ENCODE results near the gene DGCR2. TPM values are rescaled to one million over a fixed set of nuclear protein-coding genes. Genes with fewer than 3 reads are reported as not detected.

The DGCR2 gene
- total RNA-seq, 1 donor, result 43.4 TPM

GRCh38 chr22:19082793-19083192 lies 39.4 kb downstream of the DGCR2 start:
- no peak overlapping the region for H3K27ac ChIP-seq (ENCODE audit: low read depth, low read length)
- H4K20me1 ChIP-seq (ENCODE audit: insufficient read depth, low read length), result peaks cover 21% of the 10 kb centered on the region
- H3K4me2 ChIP-seq (ENCODE audit: insufficient read depth, low read length), result no peak overlapping the region
- H3K4me1 ChIP-seq (ENCODE audit: insufficient read depth, low read length), result peaks cover 16% of the 10 kb centered on the region
- H3K36me3 ChIP-seq (ENCODE audit: insufficient read depth, low read length), result peaks cover 6% of the 10 kb centered on the region
- no peak for DNase-seq (ENCODE audit: insufficient read length, low spot score, missing footprints)
- H3K4me3 ChIP-seq (ENCODE audit: insufficient read depth, low read length), result no peak overlapping the region
- TF ChIP-seq CTCF (IDR thresholded peaks at IDR 0.05; ENCODE audit: extremely low read depth, low read depth, low read length), result no peak
- H2AFZ ChIP-seq (ENCODE audit: low read length), result no peak overlapping the region
- H3K79me2 ChIP-seq (ENCODE audit: insufficient read depth, low read length), result peaks cover 4% of the 10 kb centered on the region
- H3K27me3 ChIP-seq (ENCODE audit: insufficient read depth, low read length), result no peaks in the 10 kb centered on the region
- H3K9me3 ChIP-seq (ENCODE audit: low read depth, low read length), result no peaks in the 10 kb centered on the region

- no peak overlapping the region for H3K4me3 ChIP-seq (ENCODE audit: insufficient read depth, low read length)
- no peak for DNase-seq (ENCODE audit: insufficient read length, low spot score, missing footprints)
- no peak overlapping the region for H3K27ac ChIP-seq (ENCODE audit: low read depth, low read length)
- H3K9me3 ChIP-seq (ENCODE audit: low read depth, low read length), result no peaks in the 10 kb centered on the region
- peaks cover 19% of the 10 kb centered on the region for H4K20me1 ChIP-seq (ENCODE audit: insufficient read depth, low read length)
- peaks cover 15% of the 10 kb centered on the region for H3K4me1 ChIP-seq (ENCODE audit: insufficient read depth, low read length)
- no peak for TF ChIP-seq CTCF (IDR thresholded peaks at IDR 0.05; ENCODE audit: extremely low read depth, low read depth, low read length)
- no peak overlapping the region for H3K4me2 ChIP-seq (ENCODE audit: insufficient read depth, low read length)
- H3K79me2 ChIP-seq (ENCODE audit: insufficient read depth, low read length), result peaks cover 4% of the 10 kb centered on the region
- peaks cover 6% of the 10 kb centered on the region for H3K36me3 ChIP-seq (ENCODE audit: insufficient read depth, low read length)
- no peak overlapping the region for H2AFZ ChIP-seq (ENCODE audit: low read length)
- H3K27me3 ChIP-seq (ENCODE audit: insufficient read depth, low read length), result no peaks in the 10 kb centered on the region
Observed at GRCh38 chr22:19082101-19082500, 40.1 kb downstream of the DGCR2 start.

DNA sequence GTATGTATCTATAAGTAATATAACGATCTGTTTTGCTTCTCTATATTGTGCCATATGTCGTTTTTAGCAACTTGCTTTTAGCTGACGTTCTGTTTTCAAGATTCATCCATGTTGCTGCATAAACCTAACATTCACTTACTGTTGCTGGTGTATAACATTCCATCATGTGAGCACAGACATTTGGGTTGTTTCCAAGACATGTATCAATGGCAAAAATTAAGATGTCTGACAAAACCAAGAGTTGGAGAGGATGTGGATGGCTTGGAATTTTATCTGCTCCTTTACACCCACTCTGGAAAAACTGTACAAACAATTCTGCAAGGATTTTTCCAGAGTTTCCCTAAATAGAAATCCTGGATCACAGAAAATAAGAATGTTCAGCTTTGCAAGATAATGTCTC lies 40.9 kb downstream of the DGCR2 start:
- peaks cover 13% of the 10 kb centered on the region for H4K20me1 ChIP-seq (ENCODE audit: insufficient read depth, low read length)
- peaks cover 8% of the 10 kb centered on the region for H3K4me1 ChIP-seq (ENCODE audit: insufficient read depth, low read length)
- H3K4me2 ChIP-seq (ENCODE audit: insufficient read depth, low read length), result no peak overlapping the region
- DNase-seq (ENCODE audit: insufficient read length, low spot score, missing footprints), result no peak
- H3K79me2 ChIP-seq (ENCODE audit: insufficient read depth, low read length), result peaks cover under 1% of the 10 kb centered on the region
- no peaks in the 10 kb centered on the region for H3K9me3 ChIP-seq (ENCODE audit: low read depth, low read length)
- H3K36me3 ChIP-seq (ENCODE audit: insufficient read depth, low read length), result peaks cover 6% of the 10 kb centered on the region
- no peak for TF ChIP-seq CTCF (IDR thresholded peaks at IDR 0.05; ENCODE audit: extremely low read depth, low read depth, low read length)
- no peak overlapping the region for H2AFZ ChIP-seq (ENCODE audit: low read length)
- H3K27ac ChIP-seq (ENCODE audit: low read depth, low read length), result no peak overlapping the region
- no peak overlapping the region for H3K4me3 ChIP-seq (ENCODE audit: insufficient read depth, low read length)
- H3K27me3 ChIP-seq (ENCODE audit: insufficient read depth, low read length), result no peaks in the 10 kb centered on the region

DNA sequence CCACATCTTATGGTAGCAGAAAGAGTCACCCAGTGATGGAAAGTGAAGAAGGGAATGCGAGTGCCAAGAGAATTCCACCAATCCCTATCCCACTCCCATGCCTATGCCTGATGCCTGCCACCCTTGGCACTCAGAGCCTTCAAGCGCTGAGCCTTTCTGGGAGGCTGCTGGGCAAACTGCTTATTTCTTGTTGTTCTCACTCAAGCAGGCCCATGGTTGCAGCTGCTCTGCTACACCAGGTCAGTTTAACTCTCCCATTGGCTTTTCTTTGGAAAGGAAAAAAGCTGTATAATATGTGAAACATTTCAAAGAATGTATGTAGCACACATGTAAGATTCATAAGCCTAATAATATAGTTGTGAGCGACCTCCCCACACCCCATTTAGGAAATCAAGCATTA lies 41.4 kb downstream of the DGCR2 start:
- no peak overlapping the region for H2AFZ ChIP-seq (ENCODE audit: low read length)
- DNase-seq (ENCODE audit: insufficient read length, low spot score, missing footprints), result no peak
- H3K4me1 ChIP-seq (ENCODE audit: insufficient read depth, low read length), result peaks cover 7% of the 10 kb centered on the region
- H3K4me2 ChIP-seq (ENCODE audit: insufficient read depth, low read length), result no peak overlapping the region
- H3K4me3 ChIP-seq (ENCODE audit: insufficient read depth, low read length), result no peak overlapping the region
- H3K27ac ChIP-seq (ENCODE audit: low read depth, low read length), result no peak overlapping the region
- H3K36me3 ChIP-seq (ENCODE audit: insufficient read depth, low read length), result peaks cover 6% of the 10 kb centered on the region
- H3K79me2 ChIP-seq (ENCODE audit: insufficient read depth, low read length), result no peaks in the 10 kb centered on the region
- H4K20me1 ChIP-seq (ENCODE audit: insufficient read depth, low read length), result peaks cover 9% of the 10 kb centered on the region
- no peaks in the 10 kb centered on the region for H3K27me3 ChIP-seq (ENCODE audit: insufficient read depth, low read length)
- H3K9me3 ChIP-seq (ENCODE audit: low read depth, low read length), result no peaks in the 10 kb centered on the region
- TF ChIP-seq CTCF (IDR thresholded peaks at IDR 0.05; ENCODE audit: extremely low read depth, low read depth, low read length), result no peak
